Stimulated activated CD8-positive, alpha-beta memory T cell treated with anti-CD3 and anti-CD28 coated beads, Interleukin-12 subunit alpha, Interleukin-12 subunit beta, amount 100 ng/mL, for 1 hour (primary cell): ENCODE results near the gene METTL9.
"Not testable (repeated sequence)": the region's sequence is repeated elsewhere in the genome, so short reads cannot be mapped to it uniquely, and the experiment has no call there.

ENCODE experiments used
- DNase-seq: peaks from one replicate; pipeline ENCODE4 v3.0.0-alpha.2; 2020; ENCODE audit warnings: low read depth

Gene METTL9

DNA sequence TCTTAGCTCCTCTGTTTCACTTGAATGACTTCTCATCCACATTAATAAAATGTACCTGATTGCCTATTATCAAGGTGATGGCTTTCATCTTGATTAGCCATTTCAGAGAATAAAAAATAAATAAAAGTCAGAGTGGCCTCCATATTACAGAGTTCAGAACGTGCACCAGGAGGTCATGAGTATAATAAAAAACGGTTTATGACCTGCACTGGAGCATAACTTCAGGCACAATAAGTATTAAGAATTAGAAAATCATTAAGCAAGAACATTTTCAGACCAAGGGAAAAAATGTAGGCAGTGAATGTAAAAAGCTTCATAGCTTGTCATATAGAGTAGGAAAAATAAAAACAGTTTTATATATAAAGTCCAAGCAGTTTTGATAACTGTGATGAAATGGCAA is 11.4 kb downstream of the METTL9 start:
- no peak for DNase-seq

DNA sequence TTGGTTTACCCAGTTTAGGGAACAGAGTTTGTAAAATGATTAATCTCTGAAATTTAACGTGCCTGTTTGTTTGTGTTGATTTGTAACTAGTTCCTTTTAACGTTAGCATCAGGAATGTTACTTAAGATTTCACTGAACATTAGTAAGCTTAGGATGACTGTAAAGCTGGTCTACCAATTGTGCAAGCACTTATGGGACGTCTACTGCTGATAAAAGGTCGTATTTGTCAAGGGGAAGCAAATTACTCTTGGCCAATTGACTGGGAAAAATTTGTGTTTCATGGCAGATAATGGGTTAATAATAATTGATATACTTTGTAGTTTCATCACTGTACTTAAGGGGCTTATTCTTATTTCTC is 11.8 kb downstream of the METTL9 start:
- DNase-seq, result no peak

DNA sequence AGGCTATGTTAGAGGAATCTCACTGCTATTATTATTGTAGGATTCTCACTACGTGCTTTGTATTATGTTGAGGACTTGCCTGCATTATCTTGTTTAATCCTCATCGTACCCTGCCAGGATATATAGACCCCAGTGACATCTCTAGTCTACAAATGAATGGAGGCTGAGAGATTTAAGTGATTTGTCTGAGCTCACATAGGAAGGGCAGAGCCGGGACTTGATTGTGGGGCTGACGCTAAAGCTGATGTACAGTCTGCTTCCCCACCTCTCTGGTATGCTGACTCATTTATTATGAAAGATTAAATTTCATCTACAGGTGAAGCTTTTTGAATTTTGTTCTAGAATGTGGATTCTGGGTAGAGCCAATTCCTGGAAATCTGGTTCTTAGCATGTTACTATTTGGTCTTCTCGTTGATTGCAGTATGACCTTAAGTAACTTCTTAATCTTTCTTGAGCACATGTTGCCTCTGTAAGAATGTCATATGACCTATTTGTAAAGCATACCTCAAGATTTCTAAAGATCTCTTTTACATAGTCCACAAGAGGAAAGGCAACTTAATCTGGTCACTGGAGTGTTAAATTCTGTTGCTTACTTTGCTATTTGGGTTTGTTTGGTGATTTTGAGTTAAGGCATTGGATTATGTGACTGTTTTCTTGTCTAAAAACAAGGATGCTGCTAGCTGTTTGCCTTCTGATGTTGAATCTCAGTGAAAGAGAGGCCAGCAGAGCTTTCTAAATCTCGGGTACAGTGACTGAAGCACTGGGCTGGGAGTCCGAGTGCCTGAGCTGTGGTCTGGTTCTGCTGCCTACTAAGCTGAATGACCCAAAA is 12.4 kb downstream of the METTL9 start:
- DNase-seq, result no peak

DNA sequence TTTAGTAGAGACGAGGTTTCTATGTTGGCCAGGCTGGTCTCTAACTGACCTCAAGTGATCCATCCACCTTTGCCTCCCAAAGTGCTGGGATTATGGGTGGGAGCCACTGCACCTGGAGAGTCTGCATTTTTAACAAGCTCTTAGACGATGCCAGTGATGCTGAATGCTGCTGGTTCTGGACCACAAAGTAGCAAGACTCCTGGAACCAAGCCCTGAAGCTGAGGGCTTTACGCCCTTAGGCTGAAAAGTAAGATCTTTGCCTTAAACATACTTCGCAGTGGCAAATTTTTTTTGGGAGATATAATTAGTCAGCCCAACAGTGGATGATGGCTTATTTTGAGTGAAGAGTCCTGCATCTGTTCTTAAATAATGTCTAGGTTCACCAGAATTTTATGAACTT is 14.0 kb downstream of the METTL9 start:
- DNase-seq, result no peak

DNA sequence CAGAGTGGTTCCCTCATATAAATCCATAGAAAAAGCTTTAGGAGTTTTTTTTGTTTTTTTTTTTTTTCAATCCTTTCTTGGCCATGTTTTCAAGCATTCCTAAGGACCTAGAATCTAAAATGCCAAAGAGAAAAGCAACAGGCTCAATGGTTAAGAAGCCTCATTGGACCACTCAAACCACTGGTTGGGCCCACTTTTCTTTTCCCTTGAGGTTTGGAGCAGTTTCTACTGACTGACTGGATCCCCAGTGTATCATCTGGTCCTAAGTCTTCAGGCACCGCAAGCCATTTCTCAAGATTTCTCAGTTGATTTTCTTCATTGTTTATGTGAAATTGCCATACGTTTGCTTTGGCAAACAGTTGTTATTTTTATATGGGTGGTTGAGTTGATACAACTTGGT is 14.4 kb downstream of the METTL9 start:
- no peak for DNase-seq

DNA sequence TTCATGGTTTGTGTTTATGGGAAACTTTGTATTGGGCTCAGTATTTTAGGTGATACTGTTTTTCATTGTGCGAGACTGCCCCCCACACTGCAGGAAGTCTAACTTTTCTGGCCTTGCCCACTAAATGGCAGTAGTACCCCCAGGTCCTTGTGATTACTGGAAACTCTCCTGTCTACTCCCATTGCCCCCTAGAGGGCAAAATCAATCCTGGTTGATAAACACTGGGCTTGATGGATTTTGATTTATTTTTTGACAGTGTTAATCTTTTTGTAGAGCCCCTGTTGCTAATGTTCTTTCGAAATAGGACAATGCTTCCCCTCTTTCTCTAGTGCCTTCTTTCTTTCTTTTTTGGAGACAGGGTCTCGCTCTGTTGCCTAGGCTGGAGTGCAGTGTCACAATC is 15.5 kb downstream of the METTL9 start:
- no peak for DNase-seq

DNA sequence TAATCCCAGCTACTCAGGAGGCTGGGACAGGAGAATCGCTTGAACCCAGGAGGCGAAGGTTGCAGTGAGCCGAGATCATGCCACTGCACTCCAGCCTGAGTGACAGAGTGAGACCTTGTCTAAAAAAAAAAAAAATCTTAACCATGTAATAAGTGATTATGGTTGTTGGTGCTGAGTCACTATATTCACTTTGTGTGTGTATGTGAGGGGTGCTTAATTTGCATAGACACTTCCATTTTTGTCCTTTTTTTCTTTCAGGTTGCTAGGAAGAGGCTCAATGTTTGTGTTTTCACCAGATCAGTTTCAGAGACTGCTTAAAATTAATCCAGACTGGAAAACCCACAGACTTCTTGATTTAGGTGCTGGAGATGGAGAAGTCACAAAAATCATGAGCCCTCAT is 18.2 kb downstream of the METTL9 start:
- no peak for DNase-seq

DNA sequence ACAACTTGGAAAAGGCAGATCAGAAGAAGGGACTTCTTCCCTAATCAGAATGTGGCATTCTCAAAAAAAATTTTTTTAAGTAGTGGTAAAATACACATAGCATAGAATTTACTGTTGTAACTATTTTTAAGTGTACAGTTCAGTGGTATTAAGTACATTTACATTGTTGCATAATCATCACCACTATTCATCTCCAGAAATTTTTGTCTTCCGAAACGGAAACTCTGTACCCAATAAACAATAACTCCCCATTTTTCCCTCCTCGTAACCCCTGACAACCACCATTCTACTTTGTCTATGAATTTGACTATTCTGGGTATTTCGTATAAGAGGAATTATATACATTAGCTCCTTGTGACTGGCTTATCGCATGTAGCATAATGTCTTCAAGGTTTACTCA is 18.9 kb downstream of the METTL9 start:
- no peak for DNase-seq

DNA sequence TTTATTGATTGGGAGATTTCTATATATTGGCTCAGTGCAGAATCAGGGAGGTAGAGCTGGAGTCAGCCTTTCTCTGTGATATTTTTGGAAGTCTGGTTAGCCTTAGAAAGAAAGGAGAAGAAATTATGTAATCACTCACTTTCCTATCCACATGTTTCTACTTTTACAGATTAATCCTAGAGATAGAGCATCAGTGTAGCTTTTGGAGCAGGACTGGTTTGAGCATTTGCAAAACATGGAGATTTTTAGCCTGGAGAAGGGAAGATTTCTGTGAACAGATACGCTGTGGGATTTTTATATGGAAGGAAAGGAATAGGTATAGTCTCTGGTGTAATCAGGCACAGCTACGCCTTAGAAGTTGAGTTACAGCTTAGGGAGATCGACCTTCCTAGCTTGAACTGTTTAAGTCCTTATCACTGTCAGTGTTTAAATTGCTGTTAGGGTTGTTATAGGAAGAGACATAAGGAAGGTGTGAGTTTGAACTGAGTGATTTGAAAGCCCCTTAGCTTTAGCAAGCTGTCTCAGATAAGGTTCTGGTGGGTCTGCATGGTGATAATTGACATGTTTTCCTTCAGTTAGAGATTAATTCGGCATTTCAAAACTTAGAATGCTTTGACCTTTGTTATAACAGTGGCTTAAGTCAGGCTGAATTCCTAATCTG is 20.5 kb downstream of the METTL9 start:
- DNase-seq, result no peak

DNA sequence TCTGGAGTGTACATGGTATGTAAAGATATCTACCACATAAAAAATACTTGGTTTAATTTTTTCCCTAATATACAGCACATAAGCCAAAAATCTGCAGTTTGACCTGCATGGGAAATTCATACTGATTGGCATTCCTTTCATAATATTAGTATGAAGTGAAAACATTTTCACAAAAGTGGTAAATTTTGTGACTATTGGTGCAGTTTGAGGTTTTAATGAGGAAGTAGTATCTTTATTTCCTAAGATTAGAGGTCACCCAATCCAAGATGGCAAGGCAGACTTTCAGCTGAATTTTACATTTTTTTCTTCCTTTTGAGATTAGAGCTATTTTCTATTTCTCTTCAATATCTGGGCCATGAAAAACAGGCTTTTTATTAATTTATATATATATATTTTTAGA is 21.2 kb downstream of the METTL9 start:
- DNase-seq, result no peak

DNA sequence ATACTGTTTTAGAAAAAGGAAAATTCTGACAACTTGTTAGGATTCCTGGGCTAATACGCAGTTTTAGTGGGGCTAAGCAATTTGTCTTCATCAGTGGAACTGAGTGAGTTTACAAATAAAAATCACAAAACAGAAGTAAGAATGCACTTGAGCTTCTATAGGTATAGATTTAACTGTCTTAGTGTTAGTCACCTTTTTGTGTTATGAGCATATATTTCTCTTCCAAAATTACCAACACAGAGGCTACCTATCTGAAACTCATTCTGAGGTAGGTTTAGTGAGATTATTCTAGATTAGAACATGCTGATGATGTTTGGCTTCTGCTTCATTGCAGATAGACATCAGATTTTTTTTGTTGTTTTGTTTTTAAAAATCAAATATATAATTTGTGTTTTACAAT is 23.2 kb downstream of the METTL9 start:
- DNase-seq, result no peak

DNA sequence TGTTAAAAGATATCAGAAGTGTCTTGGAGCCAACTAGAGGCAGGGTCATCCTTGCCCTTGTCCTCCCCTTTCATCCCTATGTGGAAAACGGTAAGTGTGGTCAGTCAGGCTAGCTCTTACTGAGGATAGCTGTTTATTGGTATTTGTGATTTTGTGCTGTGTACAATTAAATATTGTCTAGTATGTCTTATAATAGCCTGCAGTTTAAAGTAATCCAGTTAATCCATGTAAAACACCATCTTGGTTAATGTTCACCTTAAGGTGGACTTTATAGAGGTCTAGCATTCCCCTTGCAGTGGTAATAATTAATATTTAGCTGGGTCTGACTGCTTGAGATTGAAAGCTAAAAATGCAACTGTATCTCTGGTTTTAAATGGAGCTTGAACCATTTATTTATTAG is 25.6 kb downstream of the METTL9 start:
- DNase-seq, result no peak

DNA sequence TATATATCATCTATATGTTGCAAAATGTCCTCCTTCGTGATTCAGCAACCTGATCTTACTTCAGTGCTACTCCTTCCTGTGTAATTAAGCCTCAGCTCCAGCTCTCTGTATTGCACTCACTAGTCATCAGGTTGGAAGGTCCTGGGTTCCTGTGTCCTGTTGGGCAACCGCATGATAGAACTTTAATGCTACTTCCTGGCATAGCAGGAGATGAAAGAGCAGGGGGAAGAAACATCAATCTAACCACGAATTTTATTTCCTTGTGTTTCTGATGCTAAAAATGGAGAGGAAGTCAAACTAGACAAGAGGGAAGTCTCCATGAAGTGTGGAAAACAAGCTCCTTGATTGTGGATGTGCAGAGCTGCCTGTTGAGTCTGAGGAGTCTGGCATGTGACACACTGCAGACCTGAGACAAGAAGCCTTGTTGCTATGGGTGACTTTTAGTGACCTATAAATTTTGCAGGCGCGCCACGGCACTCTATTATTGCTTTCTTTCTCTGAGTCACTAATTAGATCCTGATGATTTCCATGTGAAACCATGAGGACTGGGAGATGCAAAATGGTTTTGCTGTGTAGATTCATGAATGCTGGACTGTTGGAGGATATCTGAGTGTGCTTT is 27.4 kb downstream of the METTL9 start:
- DNase-seq, result no peak

DNA sequence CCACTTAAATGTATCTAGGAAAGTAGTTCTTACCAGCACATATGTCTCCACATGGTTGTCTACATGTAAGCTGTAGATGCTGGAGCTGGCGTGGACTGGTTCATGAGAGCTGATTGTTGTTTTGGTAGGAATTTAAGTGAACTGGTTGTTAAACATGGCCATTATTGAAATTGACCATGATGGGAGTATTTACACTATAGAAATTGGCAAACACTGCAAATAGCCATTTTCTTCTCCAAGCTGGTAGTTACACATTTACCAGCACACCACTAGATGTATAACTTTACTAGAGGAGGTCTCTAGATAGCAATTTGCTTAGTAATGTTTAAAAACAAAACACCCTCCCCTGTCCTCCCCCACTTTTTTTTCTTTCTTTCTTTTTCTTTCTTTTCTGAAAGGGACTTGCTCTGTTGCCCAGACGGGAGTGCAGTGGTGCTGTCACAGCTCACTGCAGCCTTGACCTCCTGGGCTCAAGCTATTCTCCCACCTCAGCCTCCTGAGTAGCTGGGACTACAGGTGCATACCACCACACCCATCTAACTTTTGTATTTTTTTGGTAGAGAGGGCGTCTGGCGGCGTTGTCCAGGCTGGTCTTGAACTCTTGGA is 28.8 kb downstream of the METTL9 start:
- DNase-seq, result no peak

DNA sequence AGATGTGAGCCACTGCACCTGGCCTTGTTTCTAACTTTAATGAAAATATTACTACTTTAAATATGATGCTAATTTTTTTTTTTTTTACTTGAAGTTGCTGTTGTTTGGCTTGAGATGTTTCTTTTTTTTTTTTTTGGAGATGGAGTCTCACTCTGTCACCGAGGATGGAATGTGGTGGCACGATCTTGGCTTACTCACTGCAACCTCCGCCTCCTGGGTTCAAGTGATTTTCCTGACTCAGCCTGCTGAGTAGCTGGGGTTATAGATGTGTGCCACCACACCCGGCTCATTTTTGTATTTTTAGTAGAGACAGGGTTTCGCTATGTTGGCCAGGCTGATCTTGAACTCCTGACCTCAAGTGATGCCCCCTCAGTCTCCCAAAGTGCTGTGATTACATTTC is 29.4 kb downstream of the METTL9 start:
- no peak for DNase-seq

DNA sequence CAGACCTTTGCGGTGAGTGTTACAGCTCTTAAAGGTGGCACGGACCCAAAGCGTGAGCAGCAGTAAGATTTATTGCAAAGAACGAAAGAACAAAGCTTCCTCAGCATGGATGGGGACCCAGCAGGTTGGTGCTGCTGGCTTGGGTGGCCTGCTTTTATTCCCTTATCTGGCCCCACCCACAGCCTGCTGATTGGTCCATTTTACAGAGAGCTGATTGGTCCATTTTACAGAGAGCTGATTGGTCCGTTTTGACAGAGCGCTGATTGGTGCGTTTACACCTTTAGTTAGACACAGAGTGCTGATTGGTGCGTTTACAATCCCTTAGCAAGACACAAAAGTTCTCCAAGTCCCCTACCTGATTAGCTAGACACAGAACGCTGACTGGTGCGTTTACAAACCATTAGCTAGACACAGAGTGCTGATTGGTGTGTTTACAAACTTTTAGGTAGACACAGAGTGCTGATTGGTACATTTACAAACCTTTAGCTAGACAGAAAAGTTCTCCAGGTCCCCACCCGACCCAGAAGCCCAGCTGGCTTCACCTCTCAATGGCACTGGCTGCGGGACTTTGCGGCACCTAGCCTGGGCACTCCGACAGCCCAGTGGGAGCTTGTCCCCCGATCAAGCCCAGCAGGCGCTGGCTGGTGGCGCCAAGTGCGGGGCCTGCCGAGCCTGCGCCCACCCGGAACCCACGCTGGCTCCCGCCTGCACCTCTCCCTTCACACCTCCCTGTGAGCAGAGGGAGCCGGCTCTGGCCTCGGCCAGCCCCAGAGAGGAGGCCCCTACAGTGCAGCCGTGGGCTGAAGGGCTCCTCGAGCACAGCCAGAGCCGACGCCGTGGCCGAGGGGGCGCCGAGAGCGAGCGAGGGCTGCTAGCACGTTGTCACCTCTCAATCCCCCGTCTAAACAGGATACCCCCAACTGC is 30.5 kb downstream of the METTL9 start:
- DNase-seq, result not testable (repeated sequence)

DNA sequence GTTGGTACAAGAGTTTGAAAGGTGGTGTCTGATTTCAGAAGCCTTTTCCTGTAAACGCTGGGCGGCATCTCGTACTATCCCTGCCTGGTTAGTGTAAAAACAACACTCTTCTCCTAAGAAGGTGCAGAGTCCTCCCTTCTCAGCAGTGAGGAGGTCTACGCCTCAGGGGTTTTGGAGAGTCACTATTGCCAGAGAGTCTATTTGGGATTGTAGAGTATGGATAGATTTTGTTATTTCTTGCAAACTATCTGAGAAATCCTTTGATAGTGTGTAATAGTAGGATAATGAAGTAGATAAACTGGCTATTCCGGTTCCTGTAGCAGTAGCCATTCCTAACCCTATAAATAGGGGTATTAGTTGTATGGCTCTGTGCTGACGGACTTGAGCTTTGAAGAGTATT is 31.5 kb downstream of the METTL9 start:
- not testable (repeated sequence) for DNase-seq

DNA sequence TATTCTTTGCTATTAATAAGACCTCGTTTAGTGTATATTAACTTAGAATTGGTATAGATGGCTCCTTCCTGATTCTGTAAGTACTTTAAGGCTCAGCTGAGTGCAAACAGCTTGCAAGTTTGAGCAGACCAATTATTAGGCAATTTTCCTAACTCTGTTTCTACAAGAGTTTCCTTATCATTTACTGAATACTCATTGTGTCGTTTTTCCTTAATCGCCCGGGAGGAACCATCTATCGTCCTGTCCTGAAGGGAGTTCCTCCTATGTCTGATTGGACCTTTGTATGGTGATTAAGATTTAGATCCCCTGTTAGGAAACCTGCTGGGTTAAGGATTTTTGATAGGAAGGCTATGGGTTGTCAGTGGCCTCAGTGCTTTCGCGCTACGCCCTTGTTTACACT is 32.0 kb downstream of the METTL9 start:
- not testable (repeated sequence) for DNase-seq

DNA sequence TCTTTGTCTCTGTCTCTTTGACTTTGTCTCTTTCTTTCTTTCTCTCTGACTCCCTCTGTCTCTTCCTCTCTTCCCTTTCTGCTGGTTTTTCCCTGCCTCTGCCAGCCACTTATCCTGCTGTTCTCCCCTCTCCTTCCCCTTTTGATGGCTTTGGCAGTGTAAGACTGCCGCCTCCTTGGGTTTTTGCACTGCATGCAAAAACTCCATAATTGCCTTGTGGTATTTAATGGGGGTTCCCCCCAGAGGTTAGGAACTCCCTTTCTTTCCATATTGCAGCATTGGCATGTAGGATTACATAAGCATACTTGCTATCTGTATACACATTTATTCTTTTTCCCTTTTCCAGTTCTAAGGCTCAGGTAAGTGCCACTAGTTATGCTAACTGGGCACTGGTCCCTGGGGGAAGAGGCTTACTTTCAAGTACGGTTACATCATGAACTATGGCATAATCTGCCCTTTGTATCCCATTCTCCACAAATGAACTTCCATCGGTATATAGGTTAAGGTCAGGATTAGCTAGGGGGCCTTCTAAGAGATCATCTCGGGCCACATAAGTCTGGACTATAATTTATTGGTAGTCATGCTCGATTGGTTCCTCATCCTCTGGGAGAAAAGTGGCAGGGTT is 32.7 kb downstream of the METTL9 start:
- DNase-seq, result not testable (repeated sequence)

DNA sequence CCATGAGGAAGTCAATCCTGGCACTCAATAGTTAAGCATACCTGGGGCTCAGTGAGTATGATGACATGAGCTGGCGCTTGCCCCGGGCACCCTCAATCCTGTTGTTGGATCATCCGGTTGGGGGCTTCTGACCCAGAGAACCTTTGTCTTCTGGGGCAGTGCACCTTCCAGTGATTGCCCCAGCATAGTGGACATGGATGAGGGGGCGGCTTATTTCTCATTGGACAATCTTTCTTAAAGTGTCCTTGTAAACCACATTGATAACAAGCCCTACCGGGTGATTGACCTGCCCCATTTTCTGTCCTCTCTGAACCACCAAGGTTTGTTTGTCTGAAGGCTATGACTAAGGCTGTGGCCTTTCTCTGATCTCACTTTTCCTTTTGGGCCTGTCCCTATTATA is 34.8 kb downstream of the METTL9 start:
- DNase-seq, result no peak

DNA sequence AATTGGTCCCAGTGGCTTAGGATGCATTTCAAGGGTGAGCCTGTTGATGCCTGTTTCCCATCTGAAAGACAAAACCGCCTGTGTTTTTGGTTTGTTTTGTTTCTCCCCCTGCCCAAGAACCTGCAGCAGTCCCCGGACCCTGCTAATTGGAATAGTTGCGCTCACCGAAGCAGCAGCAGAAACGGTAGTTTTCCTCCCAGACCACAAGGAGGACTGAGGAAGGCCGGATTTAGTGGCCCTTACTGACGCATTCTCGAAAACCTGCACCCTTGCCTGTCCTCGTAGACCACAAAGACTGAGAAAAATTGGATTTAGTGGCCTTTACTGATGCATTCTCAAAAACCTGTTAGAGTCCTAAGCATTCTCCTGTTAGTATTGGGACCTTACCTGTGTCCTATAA is 36.3 kb downstream of the METTL9 start:
- DNase-seq, result not testable (repeated sequence)
